Measurements from ENCODE around the gene INTS15. TPM values are rescaled to one million over a fixed set of nuclear protein-coding genes. Genes with fewer than 3 reads are reported as not detected.

INTS15 gene
- total RNA-seq, 1 experiment from 2014 or later: 24.3 TPM

DNA sequence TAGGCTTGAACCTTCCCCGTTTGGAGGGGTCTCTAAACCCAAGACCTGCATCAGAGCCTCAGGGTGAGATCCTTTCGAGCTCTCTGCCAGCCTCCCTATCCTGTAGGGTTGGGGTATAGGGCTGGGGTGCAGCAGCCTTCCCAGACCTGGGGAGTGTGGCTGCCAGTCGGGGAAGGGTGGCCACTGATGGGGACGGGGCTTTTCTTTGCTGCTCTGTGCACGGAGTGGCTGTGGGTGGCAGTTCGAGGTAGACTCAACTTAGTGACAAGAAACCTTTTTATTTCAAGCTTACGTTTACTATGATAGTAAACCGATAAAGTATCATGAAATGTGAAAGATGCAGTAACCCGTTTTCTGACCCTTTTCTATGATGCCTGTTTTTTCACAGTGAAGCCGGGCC lies 60.3 kb downstream of the INTS15 start:
- CTCF ChIA-PET: no interaction called here
- no peak overlapping the region for H3K27ac ChIP-seq (ENCODE audit: low read depth, low read length)

More for the DNA sequence above, 60.3 kb downstream of the INTS15 start:
- H3K4me2 ChIP-seq (ENCODE audit: low read length): no peak overlapping the region
- no peak overlapping the region for H3K4me3 ChIP-seq (replicated peaks in 1 of 2; ENCODE audit: low read depth in 1 of 2, low read length in 2 of 2)
- POLR2A ChIA-PET: no interaction called here
- no peaks in the 10 kb centered on the region for H3K4me1 ChIP-seq (ENCODE audit: control insufficient read depth in 1 of 2, insufficient read depth in 2 of 2, low read length in 2 of 2)
- TF ChIP-seq ELF1 (IDR thresholded peaks at IDR 0.05; ENCODE audit: borderline replicate concordance, low read depth): no peak
- TF ChIP-seq EZH2 (IDR thresholded peaks at IDR 0.05): no peak
- TF ChIP-seq, protein P1, sequence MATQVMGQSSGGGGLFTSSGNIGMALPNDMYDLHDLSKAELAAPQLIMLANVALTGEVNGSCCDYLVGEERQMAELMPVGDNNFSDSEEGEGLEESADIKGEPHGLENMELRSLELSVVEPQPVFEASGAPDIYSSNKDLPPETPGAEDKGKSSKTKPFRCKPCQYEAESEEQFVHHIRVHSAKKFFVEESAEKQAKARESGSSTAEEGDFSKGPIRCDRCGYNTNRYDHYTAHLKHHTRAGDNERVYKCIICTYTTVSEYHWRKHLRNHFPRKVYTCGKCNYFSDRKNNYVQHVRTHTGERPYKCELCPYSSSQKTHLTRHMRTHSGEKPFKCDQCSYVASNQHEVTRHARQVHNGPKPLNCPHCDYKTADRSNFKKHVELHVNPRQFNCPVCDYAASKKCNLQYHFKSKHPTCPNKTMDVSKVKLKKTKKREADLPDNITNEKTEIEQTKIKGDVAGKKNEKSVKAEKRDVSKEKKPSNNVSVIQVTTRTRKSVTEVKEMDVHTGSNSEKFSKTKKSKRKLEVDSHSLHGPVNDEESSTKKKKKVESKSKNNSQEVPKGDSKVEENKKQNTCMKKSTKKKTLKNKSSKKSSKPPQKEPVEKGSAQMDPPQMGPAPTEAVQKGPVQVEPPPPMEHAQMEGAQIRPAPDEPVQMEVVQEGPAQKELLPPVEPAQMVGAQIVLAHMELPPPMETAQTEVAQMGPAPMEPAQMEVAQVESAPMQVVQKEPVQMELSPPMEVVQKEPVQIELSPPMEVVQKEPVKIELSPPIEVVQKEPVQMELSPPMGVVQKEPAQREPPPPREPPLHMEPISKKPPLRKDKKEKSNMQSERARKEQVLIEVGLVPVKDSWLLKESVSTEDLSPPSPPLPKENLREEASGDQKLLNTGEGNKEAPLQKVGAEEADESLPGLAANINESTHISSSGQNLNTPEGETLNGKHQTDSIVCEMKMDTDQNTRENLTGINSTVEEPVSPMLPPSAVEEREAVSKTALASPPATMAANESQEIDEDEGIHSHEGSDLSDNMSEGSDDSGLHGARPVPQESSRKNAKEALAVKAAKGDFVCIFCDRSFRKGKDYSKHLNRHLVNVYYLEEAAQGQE (IDR thresholded peaks at IDR 0.05; ENCODE audit: low read depth): no peak
- no peak for TF ChIP-seq YY1 (IDR thresholded peaks at IDR 0.05; ENCODE audit: extremely low read depth, insufficient replicate concordance, low read depth, low read length)
- TF ChIP-seq, protein P2, sequence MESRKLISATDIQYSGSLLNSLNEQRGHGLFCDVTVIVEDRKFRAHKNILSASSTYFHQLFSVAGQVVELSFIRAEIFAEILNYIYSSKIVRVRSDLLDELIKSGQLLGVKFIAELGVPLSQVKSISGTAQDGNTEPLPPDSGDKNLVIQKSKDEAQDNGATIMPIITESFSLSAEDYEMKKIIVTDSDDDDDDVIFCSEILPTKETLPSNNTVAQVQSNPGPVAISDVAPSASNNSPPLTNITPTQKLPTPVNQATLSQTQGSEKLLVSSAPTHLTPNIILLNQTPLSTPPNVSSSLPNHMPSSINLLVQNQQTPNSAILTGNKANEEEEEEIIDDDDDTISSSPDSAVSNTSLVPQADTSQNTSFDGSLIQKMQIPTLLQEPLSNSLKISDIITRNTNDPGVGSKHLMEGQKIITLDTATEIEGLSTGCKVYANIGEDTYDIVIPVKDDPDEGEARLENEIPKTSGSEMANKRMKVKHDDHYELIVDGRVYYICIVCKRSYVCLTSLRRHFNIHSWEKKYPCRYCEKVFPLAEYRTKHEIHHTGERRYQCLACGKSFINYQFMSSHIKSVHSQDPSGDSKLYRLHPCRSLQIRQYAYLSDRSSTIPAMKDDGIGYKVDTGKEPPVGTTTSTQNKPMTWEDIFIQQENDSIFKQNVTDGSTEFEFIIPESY (IDR thresholded peaks at IDR 0.05; ENCODE audit: extremely low read depth, insufficient replicate concordance, low read length): no peak
- TF ChIP-seq, protein P3, sequence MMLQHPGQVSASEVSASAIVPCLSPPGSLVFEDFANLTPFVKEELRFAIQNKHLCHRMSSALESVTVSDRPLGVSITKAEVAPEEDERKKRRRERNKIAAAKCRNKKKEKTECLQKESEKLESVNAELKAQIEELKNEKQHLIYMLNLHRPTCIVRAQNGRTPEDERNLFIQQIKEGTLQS (IDR thresholded peaks at IDR 0.05): no peak
- TF ChIP-seq, protein P4, sequence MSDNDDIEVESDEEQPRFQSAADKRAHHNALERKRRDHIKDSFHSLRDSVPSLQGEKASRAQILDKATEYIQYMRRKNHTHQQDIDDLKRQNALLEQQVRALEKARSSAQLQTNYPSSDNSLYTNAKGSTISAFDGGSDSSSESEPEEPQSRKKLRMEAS (IDR thresholded peaks at IDR 0.05): no peak
- TF ChIP-seq EGR1 (IDR thresholded peaks at IDR 0.05; ENCODE audit: low read depth): no peak
- no peak for TF ChIP-seq CEBPB (IDR thresholded peaks at IDR 0.05; ENCODE audit: low read depth)
- TF ChIP-seq POLR2A (IDR thresholded peaks at IDR 0.05; ENCODE audit: borderline replicate concordance, extremely low read depth, insufficient read depth, insufficient read length): no peak
- TF ChIP-seq, protein P5, sequence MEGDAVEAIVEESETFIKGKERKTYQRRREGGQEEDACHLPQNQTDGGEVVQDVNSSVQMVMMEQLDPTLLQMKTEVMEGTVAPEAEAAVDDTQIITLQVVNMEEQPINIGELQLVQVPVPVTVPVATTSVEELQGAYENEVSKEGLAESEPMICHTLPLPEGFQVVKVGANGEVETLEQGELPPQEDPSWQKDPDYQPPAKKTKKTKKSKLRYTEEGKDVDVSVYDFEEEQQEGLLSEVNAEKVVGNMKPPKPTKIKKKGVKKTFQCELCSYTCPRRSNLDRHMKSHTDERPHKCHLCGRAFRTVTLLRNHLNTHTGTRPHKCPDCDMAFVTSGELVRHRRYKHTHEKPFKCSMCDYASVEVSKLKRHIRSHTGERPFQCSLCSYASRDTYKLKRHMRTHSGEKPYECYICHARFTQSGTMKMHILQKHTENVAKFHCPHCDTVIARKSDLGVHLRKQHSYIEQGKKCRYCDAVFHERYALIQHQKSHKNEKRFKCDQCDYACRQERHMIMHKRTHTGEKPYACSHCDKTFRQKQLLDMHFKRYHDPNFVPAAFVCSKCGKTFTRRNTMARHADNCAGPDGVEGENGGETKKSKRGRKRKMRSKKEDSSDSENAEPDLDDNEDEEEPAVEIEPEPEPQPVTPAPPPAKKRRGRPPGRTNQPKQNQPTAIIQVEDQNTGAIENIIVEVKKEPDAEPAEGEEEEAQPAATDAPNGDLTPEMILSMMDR (IDR thresholded peaks at IDR 0.05 in 2 of 3, conservative IDR thresholded peaks at IDR 0.05 in 1 of 3; ENCODE audit: borderline replicate concordance in 1 of 3, insufficient read depth in 1 of 3, low read depth in 2 of 3, low read length in 2 of 3): no peak
- TF ChIP-seq ZFX (IDR thresholded peaks at IDR 0.05): no peak
- no peak for TF ChIP-seq POLR2AphosphoS5 (IDR thresholded peaks at IDR 0.05; ENCODE audit: low read depth, low read length)
- no peak overlapping the region for H2AFZ ChIP-seq (ENCODE audit: low read depth, low read length, poor library complexity, severe bottlenecking)
- no peak for DNase-seq (ENCODE audit: low read depth, low spot score)
- intact Hi-C loops (cut with micrococcal nuclease): no loop called here
- H4K20me1 ChIP-seq (ENCODE audit: insufficient read depth): no peaks in the 10 kb centered on the region
- no peaks in the 10 kb centered on the region for H3K9me2 ChIP-seq (ENCODE audit: insufficient read depth)
- H3K9ac ChIP-seq (ENCODE audit: low read length): no peak overlapping the region
- ATAC-seq: no peak
- RAD21 ChIA-PET (ENCODE audit: low non-redundant PET in 1 of 2, low total read pairs in 2 of 2, uncharacterized antibody in 2 of 2, unreplicated experiment in 2 of 2): no interaction called here
- H3K9me3 ChIP-seq (ENCODE audit: control insufficient read depth in 1 of 2, insufficient read depth in 1 of 2, low read depth in 1 of 2, low read length in 2 of 2): no peaks in the 10 kb centered on the region; a peak in 1 of 4 replicates
- H3K27me3 ChIP-seq (ENCODE audit: insufficient read depth, low read length): no peaks in the 10 kb centered on the region
- no TSS peak for BruUV-seq (replicated peaks)
- peaks cover 6 to 51% of the 10 kb centered on the region in 2 experiments; a peak in 3 of 4 replicates for H3K36me3 ChIP-seq (ENCODE audit: control insufficient read depth in 1 of 2, insufficient read depth in 2 of 2, low read length in 2 of 2)
- peaks cover 6% of the 10 kb centered on the region; the same call in 1 of the 2 replicates for H3K79me2 ChIP-seq (ENCODE audit: insufficient read depth, low read length)

Data from HCT116 (cell line).